Small intestine (tissue), 7 donors: ENCODE results near the gene CLEC18A. TPM values are rescaled to one million over a fixed set of nuclear protein-coding genes. Genes with fewer than 3 reads are reported as not detected.
"Not testable (repeated sequence)": the region's sequence is repeated elsewhere in the genome, so short reads cannot be mapped to it uniquely, and the experiment has no call there.

Experiments
- DNase-seq, 2 donors: peaks; one replicate each; pipeline versions ENCODE4 v3.0.0 to v3.0.0-alpha.2; 2013
- FAIRE-seq: peaks from 2 replicates; lab custom pipeline; 2012; peaks lifted over from hg19 to GRCh38; lab: Jason Lieb, UNC
- H3K27ac ChIP-seq, 3 donors: one replicate each; pipeline ENCODE4 v1.5.1; 2013; ENCODE audit warnings: low read length in 2 of 3, mild to moderate bottlenecking in 2 of 3, control low read depth in 1 of 3, inconsistent platforms in 1 of 3, low read depth in 1 of 3, moderate library complexity in 1 of 3
- H3K27me3 ChIP-seq, 3 donors: one replicate each; pipeline ENCODE4 v1.6.1; 2013; ENCODE audit warnings: low read length in 3 of 3, inconsistent platforms in 1 of 3; ENCODE audit not compliant: control insufficient read depth in 3 of 3, insufficient read depth in 3 of 3
- H3K36me3 ChIP-seq, 3 donors: one replicate each; pipeline ENCODE4 v1.6.1; 2013; ENCODE audit warnings: low read length in 3 of 3, inconsistent platforms in 1 of 3, low read depth in 1 of 3, mild to moderate bottlenecking in 1 of 3, moderate library complexity in 1 of 3; ENCODE audit not compliant: control insufficient read depth in 3 of 3, insufficient read depth in 2 of 3
- H3K4me1 ChIP-seq, 3 donors: one replicate each; pipeline ENCODE4 v1.6.1; 2013; ENCODE audit warnings: low read length in 2 of 3, inconsistent platforms in 1 of 3, low read depth in 1 of 3, mild to moderate bottlenecking in 1 of 3, moderate library complexity in 1 of 3; ENCODE audit not compliant: control insufficient read depth in 3 of 3, insufficient read depth in 2 of 3
- H3K4me3 ChIP-seq, 3 donors: one replicate each; pipeline ENCODE4 v1.5.1; 2013; ENCODE audit warnings: low read length in 3 of 3, control low read depth in 1 of 3, inconsistent platforms in 1 of 3, low read depth in 1 of 3, mild to moderate bottlenecking in 1 of 3, moderate library complexity in 1 of 3
- H3K9me3 ChIP-seq, 2 donors: one replicate each; pipeline ENCODE4 v1.6.1; 2013; ENCODE audit warnings: low read depth in 1 of 2, low read length in 1 of 2; ENCODE audit not compliant: control insufficient read depth in 2 of 2, insufficient read depth in 1 of 2
- WGBS, 3 donors: extraction: QIAGEN DNeasy Blood & Tissue Kit; methylation state at CpG; one replicate each; pipeline ENCODE4 v1.1.7; 2013; 5-methylcytosine and 5-hydroxymethylcytosine counted together
- polyA plus RNA-seq, 4 donors: library from polyadenylated mRNA; stranded (reverse) in 3 of 4; unstranded in 1 of 4; fragments of 200-250 nt in 3 of 4; fragments of 120-200 nt in 1 of 4; gene quantifications; one replicate each; pipeline versions ENCODE4 v1.2.1 to v1.2.3, GENCODE V29; 2013
- donor health status: healthy with polysubstance abuse.
- donor health status: control.
- donor health status: control.
- donor health status: Bipolar disorder and iron deficiency.
- donor health status: healthy.

Gene CLEC18A
- polyA plus RNA-seq, 4 donors: 0.87 to 8.1 (median 2.9) TPM

DNA sequence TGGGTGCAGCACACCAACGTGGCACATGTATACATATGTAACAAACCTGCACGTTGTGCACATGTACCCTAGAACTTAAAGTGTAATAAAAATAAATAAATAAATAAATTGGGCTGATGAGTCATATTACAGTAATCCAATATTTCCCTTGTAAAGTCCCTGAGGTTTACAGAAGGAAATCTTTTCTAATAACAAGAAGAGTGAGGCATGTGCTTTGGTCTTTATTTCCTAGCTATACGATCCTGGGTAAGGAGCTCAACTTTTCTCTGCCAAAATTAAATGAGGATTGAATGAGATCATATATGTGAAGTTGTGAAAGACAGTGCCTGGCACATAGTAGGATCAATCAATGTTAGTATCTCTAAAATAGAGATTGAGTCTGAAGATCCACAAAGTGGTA, 57.5 kb downstream of the CLEC18A start:
- DNase-seq, H3K9me3 ChIP-seq, H3K4me1 ChIP-seq, H3K4me3 ChIP-seq, H3K27me3 ChIP-seq, FAIRE-seq, H3K27ac ChIP-seq: not testable (repeated sequence)
- 80 to 89% (median 80%) methylated on average over 3 of the region's 3 CpGs for WGBS, 3 donors
- H3K36me3 ChIP-seq: peaks cover 2 to 39% (median 2%) of the 10 kb centered on the region in 3 donors

DNA sequence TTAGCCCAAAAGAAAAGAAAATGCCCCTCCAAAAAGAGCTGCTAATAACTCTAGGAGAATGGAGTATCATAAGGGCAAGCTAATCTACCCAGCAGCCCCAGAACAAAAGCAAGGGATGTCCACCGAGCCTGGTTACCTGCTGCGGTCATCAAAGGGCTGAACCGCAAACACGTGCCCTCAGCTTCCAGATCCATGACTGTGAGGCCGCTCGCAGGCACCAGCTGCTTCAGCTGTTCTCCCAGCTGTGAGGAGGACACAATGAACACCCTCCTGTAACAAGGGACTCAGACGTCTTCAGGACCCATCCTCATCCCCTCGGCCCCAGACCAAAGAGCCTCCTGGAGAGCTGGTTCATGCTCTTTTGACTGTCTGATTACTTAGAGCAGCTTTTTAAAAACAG, 59.5 kb downstream of the CLEC18A start:
- not testable (repeated sequence) for H3K27ac ChIP-seq, H3K9me3 ChIP-seq, H3K4me1 ChIP-seq, H3K4me3 ChIP-seq, DNase-seq, H3K27me3 ChIP-seq, FAIRE-seq
- WGBS, 3 donors: 91 to 95% (median 93%) methylated on average over 8 of the region's 8 CpGs
- H3K36me3 ChIP-seq: peaks cover 2 to 40% (median 5%) of the 10 kb centered on the region in 3 donors

DNA sequence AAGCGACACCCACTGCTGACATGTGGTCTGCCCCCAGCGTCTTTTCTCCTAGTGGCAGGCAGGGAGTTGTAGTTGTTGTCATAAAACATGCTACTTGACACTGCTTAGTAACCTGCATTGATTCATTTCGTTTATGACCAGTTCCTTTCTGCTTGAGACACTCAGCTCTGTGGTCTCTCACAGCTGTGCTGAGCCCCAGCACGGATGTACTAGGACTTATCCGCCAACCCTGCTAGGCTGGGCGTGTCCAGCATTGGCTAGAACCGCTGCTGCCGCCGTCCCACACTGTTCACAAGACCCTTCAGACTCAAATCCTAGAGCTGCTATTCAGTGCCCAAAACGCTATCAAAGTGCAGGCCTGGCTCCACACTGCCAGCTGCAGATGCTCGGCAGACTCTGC, 60.0 kb downstream of the CLEC18A start:
- H3K9me3 ChIP-seq, DNase-seq, H3K27me3 ChIP-seq, H3K4me3 ChIP-seq, H3K4me1 ChIP-seq, H3K27ac ChIP-seq, FAIRE-seq: not testable (repeated sequence)
- 77 to 88% (median 81%) methylated on average over 9 to 10 of the region's 11 CpGs for WGBS, 3 donors
- H3K36me3 ChIP-seq: peaks cover 2 to 42% (median 5%) of the 10 kb centered on the region in 3 donors

DNA sequence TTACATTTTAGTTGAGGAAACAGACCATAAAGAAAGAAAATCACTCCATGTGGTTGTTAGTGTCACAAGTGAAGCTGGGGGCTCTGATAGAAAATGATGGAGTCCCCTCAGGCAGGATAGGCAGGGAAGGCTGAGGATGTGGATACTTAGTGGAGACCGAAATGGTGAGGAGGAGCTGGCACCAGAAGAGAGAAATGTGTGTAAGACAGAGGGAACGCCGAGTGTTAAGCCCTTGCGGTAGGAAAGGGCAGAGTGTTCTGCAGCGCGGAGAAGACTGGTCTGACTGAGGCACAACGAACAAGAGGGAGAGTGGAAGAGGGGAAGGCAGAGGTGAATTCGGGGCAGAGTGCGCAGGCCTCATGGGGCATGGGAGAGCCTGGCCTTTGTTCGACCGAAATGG, 61.2 kb downstream of the CLEC18A start:
- not testable (repeated sequence) for FAIRE-seq, H3K4me1 ChIP-seq, H3K27ac ChIP-seq, H3K27me3 ChIP-seq, H3K4me3 ChIP-seq, H3K9me3 ChIP-seq, DNase-seq
- WGBS, 3 donors: 92 to 96% (median 95%) methylated on average over 11 of the region's 11 CpGs
- H3K36me3 ChIP-seq: peaks cover 2 to 49% (median 5%) of the 10 kb centered on the region in 3 donors

DNA sequence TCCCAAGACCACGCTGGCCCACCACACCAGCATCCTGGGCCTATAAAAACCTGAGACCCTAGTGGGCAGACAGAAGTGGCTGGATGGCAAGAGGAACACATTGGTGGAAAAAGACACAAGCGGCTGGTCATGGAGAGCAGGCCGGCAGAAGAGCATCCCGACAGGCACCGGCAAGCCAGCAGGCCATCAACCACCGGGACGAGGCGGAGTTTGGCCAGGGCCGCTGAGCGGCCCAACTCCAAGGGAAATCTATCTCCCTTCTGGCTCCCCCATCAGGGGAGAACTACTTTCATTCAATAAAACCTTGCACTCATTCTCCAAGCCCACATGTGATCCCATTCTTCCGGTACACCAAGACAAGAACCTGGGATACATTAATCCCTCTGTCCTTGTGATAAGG, 61.8 kb downstream of the CLEC18A start:
- not testable (repeated sequence) for DNase-seq, FAIRE-seq, H3K9me3 ChIP-seq, H3K4me3 ChIP-seq, H3K27ac ChIP-seq, H3K27me3 ChIP-seq, H3K4me1 ChIP-seq
- peaks cover 2 to 49% (median 5%) of the 10 kb centered on the region in 3 donors for H3K36me3 ChIP-seq
- 94 to 99% (median 94%) methylated on average over 8 to 11 of the region's 11 CpGs for WGBS, 3 donors

Other genes with a start within 250 kb of the CLEC18A start
- gene NQO1, start 224.8 kb upstream of the CLEC18A start, polyA plus RNA-seq: 100 to 1,000 TPM in 1 of 4 donors, 10 to 100 TPM in 3; 18.2 to 151 (median 96.3) TPM
- gene NOB1, start 196.4 kb upstream of the CLEC18A start, polyA plus RNA-seq: 10 to 100 TPM; 22.8 to 71.0 (median 41.4) TPM
- 10 to 100 TPM; 32.4 to 44.6 (median 35.4) TPM for gene WWP2, start 189.0 kb upstream of the CLEC18A start, polyA plus RNA-seq
- gene PDPR, start 163.0 kb downstream of the CLEC18A start, polyA plus RNA-seq: 10 to 100 TPM in 1 of 4 donors, 1 to 10 TPM in 3; 4.3 to 26.6 (median 6.8) TPM
- gene CLEC18C, start 222.5 kb downstream of the CLEC18A start, polyA plus RNA-seq: 1 to 10 TPM in 1 of 4 donors, under 1 TPM in 2, not detected in 1; 0.18 to 3.1 (median 0.43) TPM